HepG2 (cell line): ENCODE measurements around the gene PRKCE. TPM values are rescaled to one million over a fixed set of nuclear protein-coding genes. Genes with fewer than 3 reads are reported as not detected.

ENCODE experiments used
- ARNTL ChIP-seq: sonication (generic); formaldehyde crosslinking; IDR thresholded peaks from 2 replicates; pipeline ENCODE4 v1.4.0; 2020; ENCODE audit warnings: mild to moderate bottlenecking, missing genetic modification reagents
- ASH2L ChIP-seq: fragments of 300-600, 200-600 bp; sonication (generic); IDR thresholded peaks from 2 replicates; pipeline ENCODE4 v1.7.0; 2017; ENCODE audit warnings: low read depth, mild to moderate bottlenecking, moderate library complexity, mixed read lengths, low read length; ENCODE audit not compliant: insufficient read length
- ATF7-NPFF ChIP-seq: sonication (generic); formaldehyde crosslinking; IDR thresholded peaks from 2 replicates; pipeline ENCODE4 v1.8.1; 2023; ENCODE audit warnings: mild to moderate bottlenecking, low read depth, missing genetic modification reagents, moderate library complexity
- CCAR2 ChIP-seq: fragments of 200-400 bp; formaldehyde crosslinking; optimal IDR thresholded peaks from 2 replicates; pipeline ENCODE3; 2018; ENCODE audit warnings: low read depth, mild to moderate bottlenecking, low read length, moderate library complexity
- CEBPB ChIP-seq: IDR thresholded peaks from 2 replicates; pipeline ENCODE4 v1.6.1; 2011; ENCODE audit warnings: low read depth, low read length, improper control_type of control experiment, borderline replicate concordance
- CHCHD3 ChIP-seq: sonication (generic); formaldehyde crosslinking; IDR thresholded peaks from 2 replicates; pipeline ENCODE4 v1.8.0; 2022; ENCODE audit warnings: mild to moderate bottlenecking, missing genetic modification reagents, moderate library complexity
- EED ChIP-seq: sonication (generic); formaldehyde crosslinking; IDR thresholded peaks from 2 replicates; pipeline ENCODE4 v1.5.0; 2020; ENCODE audit warnings: mild to moderate bottlenecking, missing genetic modification reagents
- FOXC1 ChIP-seq: sonication (generic); formaldehyde crosslinking; IDR thresholded peaks from 2 replicates; pipeline ENCODE4 v1.8.0; 2022; ENCODE audit warnings: mild to moderate bottlenecking, missing genetic modification reagents, borderline replicate concordance
- FOXK2 ChIP-seq: fragments of 450-650 bp; IDR thresholded peaks from 2 replicates; pipeline ENCODE4 v1.6.1; 2016
- KLF13 ChIP-seq: sonication (generic); formaldehyde crosslinking; IDR thresholded peaks from 2 replicates; pipeline ENCODE4 v1.4.0; 2020; ENCODE audit warnings: mild to moderate bottlenecking, missing genetic modification reagents
- LCORL ChIP-seq, 2 experiments: fragments of 450-650 bp in 1 of 2; sonication (generic) in 1 of 2; formaldehyde crosslinking in 1 of 2; IDR thresholded peaks; 2 replicates each; pipeline versions ENCODE4 v1.5.0 to v1.6.1; 2017 to 2020; ENCODE audit warnings: antibody characterized with exemption in 1 of 2, missing genetic modification reagents in 1 of 2
- REL ChIP-seq: sonication (generic); formaldehyde crosslinking; conservative IDR thresholded peaks from 2 replicates; pipeline ENCODE4 v1.8.0; 2022; ENCODE audit warnings: mild to moderate bottlenecking, missing genetic modification reagents, moderate library complexity
- SAP130 ChIP-seq: IDR thresholded peaks from 2 replicates; pipeline ENCODE4 v1.6.1; 2016; ENCODE audit warnings: low read depth
- STAG1 ChIP-seq: sonication (generic); formaldehyde crosslinking; IDR thresholded peaks from 2 replicates; pipeline ENCODE4 v1.4.0; 2020; ENCODE audit warnings: missing genetic modification reagents
- ZMAT3 ChIP-seq: sonication (generic); formaldehyde crosslinking; conservative IDR thresholded peaks from 2 replicates; pipeline ENCODE4 v1.7.0; 2021; ENCODE audit warnings: missing genetic modification reagents
- ZMYM2 ChIP-seq: sonication (generic); formaldehyde crosslinking; IDR thresholded peaks from 2 replicates; pipeline ENCODE4 v1.8.0; 2022; ENCODE audit warnings: mild to moderate bottlenecking, missing genetic modification reagents
- ZNF563 ChIP-seq: sonication (generic); formaldehyde crosslinking; IDR thresholded peaks from 2 replicates; pipeline ENCODE4 v1.8.0; 2022; ENCODE audit warnings: mild to moderate bottlenecking, moderate library complexity, missing genetic modification reagents
- ZNF569 ChIP-seq: sonication (generic); formaldehyde crosslinking; IDR thresholded peaks from 2 replicates; pipeline ENCODE4 v1.5.0; 2020; ENCODE audit warnings: mild to moderate bottlenecking, missing genetic modification reagents, moderate library complexity, borderline replicate concordance
- ZNF605 ChIP-seq: sonication (generic); formaldehyde crosslinking; IDR thresholded peaks from 2 replicates; pipeline ENCODE4 v1.8.0; 2022; ENCODE audit warnings: mild to moderate bottlenecking, missing genetic modification reagents
- ZNF703 ChIP-seq: sonication (generic); formaldehyde crosslinking; IDR thresholded peaks from 2 replicates; pipeline ENCODE4 v1.5.1; 2020; ENCODE audit warnings: missing genetic modification reagents, mild to moderate bottlenecking, moderate library complexity, borderline replicate concordance
- ZNF775 ChIP-seq: sonication (generic); formaldehyde crosslinking; IDR thresholded peaks from 2 replicates; pipeline ENCODE4 v1.4.0; 2020; ENCODE audit warnings: missing genetic modification reagents, mild to moderate bottlenecking, moderate library complexity, borderline replicate concordance
- polyA plus RNA-seq, 8 experiments: library from polyadenylated mRNA; depleted of rRNA in 3 of 8; stranded (reverse) in 7 of 8; unstranded in 1 of 8; fragments of >200 nt; fragmentation: Illumina TruSeq in 4 of 8; extraction: Trizol in 4 of 8; gene quantifications; 2 replicates each; pipeline versions ENCODE4 v1.2.1 to v1.2.3, GENCODE V29; 2011 to 2016; ENCODE audit warnings: low read depth in 4 of 8, missing spikeins in 1 of 8, mixed read lengths in 1 of 8; ENCODE audit not compliant: insufficient read depth in 1 of 8
- total RNA-seq, 5 experiments: library from RNA; depleted of rRNA; stranded (reverse); fragments of >200 nt; fragmentation: Illumina TruSeq; extraction: Trizol; gene quantifications; 2 replicates each; pipeline ENCODE4 v1.2.3, GENCODE V29; 2016; ENCODE audit warnings: low read depth in 1 of 5
- TF ChIP-seq, protein P1 (sequence below): sonication (generic); formaldehyde crosslinking; IDR thresholded peaks from 2 replicates; pipeline ENCODE4 v1.8.0; 2022; ENCODE audit warnings: mild to moderate bottlenecking, missing genetic modification reagents, borderline replicate concordance
- TF ChIP-seq, protein P2 (sequence below): sonication (generic); formaldehyde crosslinking; IDR thresholded peaks from 2 replicates; pipeline ENCODE4 v1.8.0; 2022; ENCODE audit warnings: mild to moderate bottlenecking, missing genetic modification reagents, moderate library complexity
- TF ChIP-seq, protein P3 (sequence below): conservative IDR thresholded peaks from 2 replicates; pipeline ENCODE4 v1.6.1; 2018; ENCODE audit warnings: missing genetic modification reagents
- TF ChIP-seq, protein P4 (sequence below): sonication (generic); formaldehyde crosslinking; IDR thresholded peaks from 2 replicates; pipeline ENCODE4 v1.8.1; 2023; ENCODE audit warnings: mild to moderate bottlenecking, missing genetic modification reagents

PRKCE gene
- total and polyA plus RNA-seq, 2 of the 13 experiments (the other 11 are each of a cell fraction or from before 2014, with no cell fraction given): 1.0 to 3.9 TPM

DNA sequence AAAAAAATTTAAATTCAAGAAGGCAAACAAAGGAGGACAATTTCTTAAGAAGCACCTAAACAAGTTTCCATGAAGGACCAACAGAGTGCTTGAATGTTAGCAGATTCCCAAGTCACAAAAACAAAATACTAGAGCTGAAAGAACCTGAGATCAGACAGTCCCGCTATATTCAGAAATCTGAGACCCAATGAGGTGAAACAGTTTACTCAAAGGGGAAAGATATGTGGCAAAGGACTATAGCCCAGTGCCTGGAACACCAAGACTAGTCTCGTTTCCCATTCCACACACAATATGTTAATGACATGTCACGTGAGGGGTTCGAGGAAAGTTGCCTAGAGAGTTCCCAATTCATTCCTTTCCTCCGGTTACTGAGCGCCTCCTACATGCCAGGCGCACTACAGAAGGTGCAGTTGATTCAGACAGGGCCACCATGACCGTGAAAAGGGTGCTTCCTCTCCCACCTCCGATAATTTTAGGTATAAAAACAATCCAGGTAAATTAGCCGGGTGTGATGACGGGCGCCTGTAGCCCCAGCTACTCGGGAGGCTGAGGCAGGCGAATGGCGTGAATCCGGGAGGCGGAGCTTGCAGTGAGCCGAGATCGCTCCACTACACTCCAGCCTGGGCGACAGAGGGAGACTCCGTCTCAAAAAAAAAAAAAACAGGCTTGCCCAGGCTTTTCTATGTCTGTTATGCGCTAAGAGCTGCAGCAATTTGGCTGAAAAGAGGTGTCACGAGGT is 41.0 kb upstream of the PRKCE start (continued):
- no peak for TF ChIP-seq CEBPB
- TF ChIP-seq ZNF563 (CRISPR knock-in tag): 0 out of 2 replicates have a peak, but pooled peaks have one; percentile 35
- no peak for TF ChIP-seq ZNF569
- TF ChIP-seq KLF13: no peak
- TF ChIP-seq FOXC1 (CRISPR knock-in tag): no peak; the same call in 1 of the 2 replicates
- no peak for TF ChIP-seq ZMYM2
- no peak for TF ChIP-seq CHCHD3 (CRISPR knock-in tag)
- TF ChIP-seq, protein P1, sequence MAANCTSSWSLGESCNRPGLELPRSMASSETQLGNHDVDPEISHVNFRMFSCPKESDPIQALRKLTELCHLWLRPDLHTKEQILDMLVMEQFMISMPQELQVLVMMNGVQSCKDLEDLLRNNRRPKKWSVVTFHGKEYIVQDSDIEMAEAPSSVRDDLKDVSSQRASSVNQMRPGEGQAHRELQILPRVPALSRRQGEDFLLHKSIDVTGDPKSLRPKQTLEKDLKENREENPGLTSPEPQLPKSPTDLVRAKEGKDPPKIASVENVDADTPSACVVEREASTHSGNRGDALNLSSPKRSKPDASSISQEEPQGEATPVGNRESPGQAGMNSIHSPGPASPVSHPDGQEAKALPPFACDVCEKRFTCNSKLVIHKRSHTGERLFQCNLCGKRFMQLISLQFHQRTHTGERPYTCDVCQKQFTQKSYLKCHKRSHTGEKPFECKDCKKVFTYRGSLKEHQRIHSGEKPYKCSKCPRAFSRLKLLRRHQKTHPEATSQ (CRISPR knock-in tag): peak; percentile 55; the same call in 1 of the 2 replicates
- no peak for TF ChIP-seq FOXK2
- TF ChIP-seq, protein P2, sequence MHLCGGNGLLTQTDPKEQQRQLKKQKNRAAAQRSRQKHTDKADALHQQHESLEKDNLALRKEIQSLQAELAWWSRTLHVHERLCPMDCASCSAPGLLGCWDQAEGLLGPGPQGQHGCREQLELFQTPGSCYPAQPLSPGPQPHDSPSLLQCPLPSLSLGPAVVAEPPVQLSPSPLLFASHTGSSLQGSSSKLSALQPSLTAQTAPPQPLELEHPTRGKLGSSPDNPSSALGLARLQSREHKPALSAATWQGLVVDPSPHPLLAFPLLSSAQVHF (CRISPR knock-in tag): no peak
- TF ChIP-seq CCAR2: no peak
- no peak; the same call in 1 of the 2 replicates for TF ChIP-seq ZMAT3
- peak; percentile 80 for TF ChIP-seq ASH2L
- TF ChIP-seq REL: no peak
- peak; percentile 69; the same call in 1 of the 2 replicates for TF ChIP-seq SAP130 (CRISPR knock-in tag)
- no peak for TF ChIP-seq ARNTL (CRISPR knock-in tag)
- TF ChIP-seq LCORL (IDR thresholded peaks at IDR 0.05): no peak
- no peak; the same call in 1 of the 2 replicates for TF ChIP-seq LCORL (CRISPR knock-in tag; IDR thresholded peaks at IDR 0.05)
- no peak for TF ChIP-seq ZNF775 (CRISPR knock-in tag)
- no peak for TF ChIP-seq ATF7-NPFF (CRISPR knock-in tag)
- TF ChIP-seq, protein P3, sequence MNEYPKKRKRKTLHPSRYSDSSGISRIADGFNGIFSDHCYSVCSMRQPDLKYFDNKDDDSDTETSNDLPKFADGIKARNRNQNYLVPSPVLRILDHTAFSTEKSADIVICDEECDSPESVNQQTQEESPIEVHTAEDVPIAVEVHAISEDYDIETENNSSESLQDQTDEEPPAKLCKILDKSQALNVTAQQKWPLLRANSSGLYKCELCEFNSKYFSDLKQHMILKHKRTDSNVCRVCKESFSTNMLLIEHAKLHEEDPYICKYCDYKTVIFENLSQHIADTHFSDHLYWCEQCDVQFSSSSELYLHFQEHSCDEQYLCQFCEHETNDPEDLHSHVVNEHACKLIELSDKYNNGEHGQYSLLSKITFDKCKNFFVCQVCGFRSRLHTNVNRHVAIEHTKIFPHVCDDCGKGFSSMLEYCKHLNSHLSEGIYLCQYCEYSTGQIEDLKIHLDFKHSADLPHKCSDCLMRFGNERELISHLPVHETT (CRISPR knock-in tag): no peak; the same call in 1 of the 2 replicates
- TF ChIP-seq EED: no peak
- peak; percentile 35; the same call in 1 of the 2 replicates for TF ChIP-seq STAG1 (CRISPR knock-in tag)
- no peak for TF ChIP-seq ZNF703
- peak; percentile 46; the same call in 1 of the 2 replicates for TF ChIP-seq ZNF605 (CRISPR knock-in tag)
- TF ChIP-seq, protein P4, sequence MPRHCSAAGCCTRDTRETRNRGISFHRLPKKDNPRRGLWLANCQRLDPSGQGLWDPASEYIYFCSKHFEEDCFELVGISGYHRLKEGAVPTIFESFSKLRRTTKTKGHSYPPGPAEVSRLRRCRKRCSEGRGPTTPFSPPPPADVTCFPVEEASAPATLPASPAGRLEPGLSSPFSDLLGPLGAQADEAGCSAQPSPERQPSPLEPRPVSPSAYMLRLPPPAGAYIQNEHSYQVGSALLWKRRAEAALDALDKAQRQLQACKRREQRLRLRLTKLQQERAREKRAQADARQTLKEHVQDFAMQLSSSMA (CRISPR knock-in tag): no peak
